T-cell (primary cell): ENCODE data around the gene RERE. TPM values are rescaled to one million over a fixed set of nuclear protein-coding genes. Genes with fewer than 3 reads are reported as not detected.

Experiments
- ATAC-seq, 4 experiments: fragments of 200-7000 bp in 3 of 4; fragments of 150-1000 bp in 1 of 4; cut with Tn5 transposase; replicated peaks in 1 of 4; 1 replicate in 3 of 4; 2 replicates in 1 of 4; pipeline ENCODE4 v1.10.0; 2021; ENCODE audit warnings: moderate library complexity in 3 of 4, mild to moderate bottlenecking in 2 of 4, moderate number of reproducible peaks in 1 of 4
- CTCF ChIA-PET, 2 donors: fragments of 300-600 bp; sonication (Branson Sonifier 250); formaldehyde crosslinking; loops; one replicate each; lab custom pipeline; 2022; ENCODE audit warnings: antibody characterized with exemption in 2 of 2; lab: Charles Lee
- POLR2A ChIA-PET, 2 donors: fragments of 300-600 bp; sonication (Branson Sonifier 250); formaldehyde crosslinking; loops; one replicate each; lab custom pipeline; 2022; ENCODE audit warnings: antibody characterized with exemption in 2 of 2; lab: Charles Lee
- DNase-seq, 35 experiments: peaks; one replicate each; pipeline versions ENCODE4 v3.0.0 to v3.0.0-alpha.2; 2013 to 2023
- H3K27ac ChIP-seq: one replicate; pipeline ENCODE4 v1.5.1; 2013; ENCODE audit warnings: low read length
- H3K27me3 ChIP-seq, 2 experiments: replicated peaks in 1 of 2; 1 replicate in 1 of 2; 2 replicates in 1 of 2; pipeline versions ENCODE4 v1.6.1 to v1.7.0; 2013; ENCODE audit warnings: low read length in 1 of 2, mixed read lengths in 1 of 2; ENCODE audit not compliant: control insufficient read depth in 2 of 2, insufficient read depth in 2 of 2; ENCODE audit errors: extremely low read depth in 1 of 2
- H3K36me3 ChIP-seq, 2 donors: 1 replicate in 1 of 2; 2 replicates in 1 of 2; pipeline versions ENCODE4 v1.6.1 to v1.7.0; 2013; ENCODE audit warnings: low read length in 1 of 2; ENCODE audit not compliant: control insufficient read depth in 2 of 2, insufficient read depth in 1 of 2; ENCODE audit errors: extremely low read depth in 1 of 2
- H3K4me1 ChIP-seq, 2 experiments: 1 replicate in 1 of 2; 2 replicates in 1 of 2; pipeline versions ENCODE4 v1.6.1 to v1.7.0; 2013; ENCODE audit warnings: low read length in 2 of 2, mixed read lengths in 1 of 2; ENCODE audit not compliant: insufficient read depth in 2 of 2, control insufficient read depth in 1 of 2; ENCODE audit errors: extremely low read depth in 1 of 2
- H3K4me3 ChIP-seq, 2 donors: 1 replicate in 1 of 2; 2 replicates in 1 of 2; pipeline versions ENCODE4 v1.5.1 to v1.7.0; 2013; ENCODE audit warnings: mild to moderate bottlenecking in 2 of 2, low read length in 1 of 2, moderate library complexity in 1 of 2; ENCODE audit not compliant: control insufficient read depth in 1 of 2; ENCODE audit errors: extremely low read depth in 1 of 2
- H3K9me3 ChIP-seq: 2 replicates; pipeline ENCODE4 v1.7.0; 2013
- H3K27ac Mint-ChIP-seq, 2 donors: one replicate each; pipeline ENCODE4 v1.8.0; 2020 to 2021; ENCODE audit warnings: mild to moderate bottlenecking in 2 of 2, mixed read lengths in 2 of 2
- H3K27me3 Mint-ChIP-seq, 2 donors: one replicate each; pipeline ENCODE4 v1.8.0; 2021 to 2022; ENCODE audit warnings: mixed read lengths in 2 of 2
- H3K36me3 Mint-ChIP-seq: one replicate; pipeline ENCODE4 v1.8.0; 2021; ENCODE audit warnings: mixed read lengths
- H3K4me1 Mint-ChIP-seq, 3 donors: one replicate each; pipeline ENCODE4 v1.8.0; 2020 to 2022; ENCODE audit warnings: mixed read lengths in 3 of 3, mild to moderate bottlenecking in 1 of 3
- H3K4me3 Mint-ChIP-seq, 3 donors: one replicate each; pipeline ENCODE4 v1.8.0; 2020 to 2022; ENCODE audit warnings: mild to moderate bottlenecking in 3 of 3, mixed read lengths in 3 of 3, moderate library complexity in 3 of 3
- H3K9me3 Mint-ChIP-seq, 3 donors: one replicate each; pipeline ENCODE4 v1.8.0; 2020 to 2022; ENCODE audit warnings: mixed read lengths in 3 of 3
- WGBS: methylation state at CpG from one replicate; pipeline ENCODE4 v1.1.5; 2013; ENCODE audit warnings: missing lambda C conversion rate; ENCODE audit not compliant: insufficient coverage; 5-methylcytosine and 5-hydroxymethylcytosine counted together
- total RNA-seq, 35 experiments: library from RNA in 6 of 35; stranded (reverse) in 6 of 35; fragments of 120-200 nt in 1 of 35; gene quantifications; one replicate each; pipeline versions ENCODE4 v1.2.1 to v1.2.4 and lab custom pipeline; 2013 to 2026

The RERE gene
- total RNA-seq, 5 donors from 2014 or later (not counting 1 experiment from before 2014, with no cell fraction given): 85.1 to 116 (median 103) TPM

DNA sequence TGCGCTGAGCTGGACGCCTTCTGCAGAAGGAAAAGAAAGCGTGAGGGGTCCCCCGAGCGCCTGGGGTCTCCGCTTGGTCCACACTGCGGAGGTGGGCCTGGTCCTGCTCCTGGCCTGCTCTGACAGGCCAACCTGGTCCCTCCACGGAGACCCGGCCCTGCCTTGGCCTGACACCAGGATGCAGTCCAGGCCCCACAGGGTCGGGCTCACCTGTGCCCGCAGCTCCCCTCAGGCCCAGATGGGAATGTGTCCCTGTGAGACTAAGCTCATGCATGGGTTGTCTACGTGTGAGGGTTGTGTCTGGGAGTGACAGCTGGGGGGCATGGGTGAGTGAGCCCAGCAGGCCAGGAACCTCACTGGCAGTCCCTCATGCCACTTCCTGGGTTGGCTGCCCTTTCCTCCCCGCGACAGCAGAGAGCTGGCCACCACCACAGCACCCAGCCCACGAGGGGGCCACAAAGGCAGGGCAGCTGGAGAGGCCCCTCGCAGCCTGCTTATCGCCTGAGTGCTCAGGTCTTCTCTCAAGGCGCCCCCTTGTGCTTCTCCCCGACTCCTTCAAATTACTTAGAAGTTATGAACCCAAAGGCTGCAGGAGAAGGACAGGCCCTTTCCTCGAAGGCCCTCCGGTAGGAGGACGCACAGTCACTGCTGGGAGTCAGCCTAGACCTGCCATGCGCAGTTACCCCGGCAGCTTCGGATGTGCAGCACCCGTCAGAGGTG lies 458.4 kb downstream of the RERE start:
- Mint-ChIP-seq H3K27me3 (no peaks in the 10 kb centered on the region), H3K4me1 (no peaks in the 10 kb centered on the region), H3K36me3 (peaks cover 36% of the 10 kb centered on the region), H3K9me3 (no peaks in the 10 kb centered on the region), H3K27ac (no peak overlapping the region), H3K4me3 (no peak overlapping the region)
- Histone ChIP-seq H3K4me3 (no peak overlapping the region), H3K36me3 (peaks cover 40 to 94% of the 10 kb centered on the region in 2 donors), H3K4me1 (no peaks in the 10 kb centered on the region), H3K27me3 (no peaks in the 10 kb centered on the region), H3K9me3 (no peaks in the 10 kb centered on the region), H3K27ac (no peak overlapping the region)
- WGBS: 92% methylated on average over 20 of the region's 26 CpGs
- DNase-seq: no peak
- POLR2A ChIA-PET: interaction anchor here in 1 of 2 donors (0.6 kb wide), 1 partner anchor 444 kb away, joined by 3 read pairs; no protein-coding TSS in a partner anchor
- CTCF ChIA-PET: interaction anchor here (0.5 to 0.6 kb wide), 2 partner anchors 38 to 347 kb away, joined by 3 to 4 read pairs; no protein-coding TSS in a partner anchor
- ATAC-seq: no peak

- H3K4me3 Mint-ChIP-seq: no peak overlapping the region
- ChIA-PET POLR2A (no interaction called here), CTCF (interaction anchor here in 1 of 2 donors (0.5 to 0.6 kb wide), 2 partner anchors 341 to 347 kb away, joined by 3 read pairs; no protein-coding TSS in a partner anchor)
- ATAC-seq (no peak), DNase-seq (no peak)
- Histone ChIP-seq H3K27ac (no peak overlapping the region), H3K36me3 (peaks cover 42 to 94% of the 10 kb centered on the region in 2 donors), H3K4me3 (no peak overlapping the region), H3K4me1 (no peaks in the 10 kb centered on the region), H3K9me3 (no peaks in the 10 kb centered on the region), H3K27me3 (no peaks in the 10 kb centered on the region)
- no peaks in the 10 kb centered on the region for H3K27me3 Mint-ChIP-seq
- H3K36me3 Mint-ChIP-seq: peaks cover 38% of the 10 kb centered on the region
- H3K4me1 Mint-ChIP-seq: no peaks in the 10 kb centered on the region
- H3K9me3 Mint-ChIP-seq: no peaks in the 10 kb centered on the region
- 98% methylated on average over 36 of the region's 46 CpGs for WGBS
- H3K27ac Mint-ChIP-seq: no peak overlapping the region
These were observed 459.1 kb downstream of the RERE start for GRCh38 chr1:8358241-8358896.

- WGBS: 95% methylated on average over 13 of the region's 14 CpGs
- Mint-ChIP-seq H3K4me3 (no peak overlapping the region), H3K4me1 (no peaks in the 10 kb centered on the region), H3K27ac (peak overlapping the region in 1 of 2 donors; percentile 59), H3K27me3 (no peaks in the 10 kb centered on the region), H3K9me3 (no peaks in the 10 kb centered on the region), H3K36me3 (peaks cover 40% of the 10 kb centered on the region)
- DNase-seq (no peak), ATAC-seq (no peak)
- Histone ChIP-seq H3K9me3 (no peaks in the 10 kb centered on the region), H3K27me3 (no peaks in the 10 kb centered on the region), H3K36me3 (peaks cover 37 to 86% of the 10 kb centered on the region in 2 donors), H3K27ac (no peak overlapping the region), H3K4me1 (no peaks in the 10 kb centered on the region), H3K4me3 (no peak overlapping the region)
- ChIA-PET CTCF (interaction anchor here in 1 of 2 donors (0.5 kb wide), 1 partner anchor 341 kb away, joined by 3 read pairs; no protein-coding TSS in a partner anchor), POLR2A (interaction anchor here in 1 of 2 donors (0.6 kb wide), 1 partner anchor 10 kb away, joined by 4 read pairs; no protein-coding TSS in a partner anchor)
These were observed 459.9 kb downstream of the RERE start for GRCh38 chr1:8357329-8358101.

GRCh38 chr1:8356256-8357209 lies 460.9 kb downstream of the RERE start:
- CTCF ChIA-PET: interaction anchor here in 1 of 2 donors (0.6 kb wide), 1 partner anchor 374 kb away, joined by 5 read pairs; no protein-coding TSS in a partner anchor
- H3K27me3 ChIP-seq: no peaks in the 10 kb centered on the region
- Mint-ChIP-seq H3K36me3 (peaks cover 31% of the 10 kb centered on the region), H3K27ac (peak overlapping the region; percentile 28 to 59), H3K4me1 (no peaks in the 10 kb centered on the region), H3K27me3 (no peaks in the 10 kb centered on the region), H3K4me3 (no peak overlapping the region), H3K9me3 (no peaks in the 10 kb centered on the region)
- no peak overlapping the region for H3K4me3 ChIP-seq
- 95% methylated on average over 25 of the region's 27 CpGs for WGBS
- ATAC-seq: no peak
- H3K36me3 ChIP-seq: peaks cover 32 to 76% of the 10 kb centered on the region in 2 donors
- POLR2A ChIA-PET: interaction anchor here in 1 of 2 donors (0.6 kb wide), 1 partner anchor 597 kb away, joined by 4 read pairs; no protein-coding TSS in a partner anchor
- no peak for DNase-seq
- no peak overlapping the region for H3K27ac ChIP-seq
- H3K9me3 ChIP-seq: no peaks in the 10 kb centered on the region
- no peaks in the 10 kb centered on the region for H3K4me1 ChIP-seq

GRCh38 chr1:8355439-8356255 lies 461.8 kb downstream of the RERE start:
- H3K27me3 ChIP-seq: no peaks in the 10 kb centered on the region
- 98% methylated on average over 13 of the region's 24 CpGs for WGBS
- Mint-ChIP-seq H3K36me3 (peaks cover 28% of the 10 kb centered on the region), H3K4me3 (no peak overlapping the region), H3K27ac (peak overlapping the region in 1 of 2 donors; percentile 28), H3K9me3 (no peaks in the 10 kb centered on the region), H3K27me3 (no peaks in the 10 kb centered on the region), H3K4me1 (no peaks in the 10 kb centered on the region)
- no peak for DNase-seq
- ChIA-PET CTCF (interaction anchor here in 1 of 2 donors (0.5 kb wide), 1 partner anchor 413 kb away, joined by 4 read pairs; no protein-coding TSS in a partner anchor), POLR2A (no interaction called here)
- no peak overlapping the region for H3K4me3 ChIP-seq
- no peaks in the 10 kb centered on the region for H3K9me3 ChIP-seq
- no peak for ATAC-seq
- H3K36me3 ChIP-seq: peaks cover 26 to 67% of the 10 kb centered on the region in 2 donors
- no peak overlapping the region for H3K27ac ChIP-seq
- no peaks in the 10 kb centered on the region for H3K4me1 ChIP-seq
